Measurements from ENCODE around the gene GLRX. TPM values are rescaled to one million over a fixed set of nuclear protein-coding genes. Genes with fewer than 3 reads are reported as not detected.
A peak's percentile ranks its signal among the peaks of the same experiment; 100 is the strongest.
"Not testable (repeated sequence)": the region's sequence is repeated elsewhere in the genome, so short reads cannot be mapped to it uniquely, and the experiment has no call there.

GLRX gene
- total RNA-seq, 2 donors from 2014 or later = 32.0 to 51.9 TPM

GRCh38 chr5:95861221-95861863 lies 38.8 kb upstream of the GLRX start:
- Mint-ChIP-seq H3K27me3 (peaks cover 26% of the 10 kb centered on the region), H3K4me1 (peaks cover 15% of the 10 kb centered on the region), H3K36me3 (ENCODE audit: low read depth) (peaks cover 2% of the 10 kb centered on the region), H3K4me3 (no peak overlapping the region), H3K27ac (no peak overlapping the region)
- ATAC-seq = no peak
- DNase-seq = no peak
- H3K9me3 ChIP-seq (ENCODE audit: control insufficient read depth, low read length, poor library complexity, severe bottlenecking) = no peaks in the 10 kb centered on the region

- no peaks in the 10 kb centered on the region for H3K9me3 ChIP-seq (ENCODE audit: control insufficient read depth, low read length, poor library complexity, severe bottlenecking)
- Mint-ChIP-seq H3K36me3 (ENCODE audit: low read depth) (peaks cover 2% of the 10 kb centered on the region), H3K4me3 (peak overlapping the region; percentile 5), H3K27ac (peak overlapping the region; percentile 91), H3K27me3 (peaks cover 26% of the 10 kb centered on the region), H3K4me1 (peaks cover 15% of the 10 kb centered on the region)
- no peak for DNase-seq
- no peak for ATAC-seq
Observed at GRCh38 chr5:95859661-95860060, 37.1 kb upstream of the GLRX start.

GRCh38 chr5:95858661-95859595 lies 36.4 kb upstream of the GLRX start:
- ATAC-seq (peak; percentile 94), DNase-seq (peak; percentile 74 to 83 (median 75))
- H3K36me3 Mint-ChIP-seq (ENCODE audit: low read depth) = peaks cover 2% of the 10 kb centered on the region
- peaks cover 26% of the 10 kb centered on the region for H3K27me3 Mint-ChIP-seq
- H3K4me3 Mint-ChIP-seq = no peak overlapping the region
- peak overlapping the region; percentile 91 for H3K27ac Mint-ChIP-seq
- no peaks in the 10 kb centered on the region for H3K9me3 ChIP-seq (ENCODE audit: control insufficient read depth, low read length, poor library complexity, severe bottlenecking)
- peaks cover 15% of the 10 kb centered on the region for H3K4me1 Mint-ChIP-seq

- Mint-ChIP-seq H3K36me3 (ENCODE audit: low read depth) (peaks cover 2% of the 10 kb centered on the region), H3K27me3 (peaks cover 27% of the 10 kb centered on the region), H3K4me3 (no peak overlapping the region), H3K4me1 (peaks cover 15% of the 10 kb centered on the region), H3K27ac (no peak overlapping the region)
- ATAC-seq = no peak
- H3K9me3 ChIP-seq (ENCODE audit: control insufficient read depth, low read length, poor library complexity, severe bottlenecking) = no peaks in the 10 kb centered on the region
- no peak for DNase-seq
Observed at GRCh38 chr5:95858023-95858461, 35.5 kb upstream of the GLRX start.

- H3K9me3 ChIP-seq (ENCODE audit: control insufficient read depth, low read length, poor library complexity, severe bottlenecking) = no peaks in the 10 kb centered on the region
- ATAC-seq (no peak), DNase-seq (no peak)
- H3K4me3 Mint-ChIP-seq = no peak overlapping the region
- H3K4me1 Mint-ChIP-seq = peaks cover 8% of the 10 kb centered on the region
- H3K27ac Mint-ChIP-seq = no peak overlapping the region
- peaks cover 3% of the 10 kb centered on the region for H3K36me3 Mint-ChIP-seq (ENCODE audit: low read depth)
- peaks cover 25% of the 10 kb centered on the region for H3K27me3 Mint-ChIP-seq
Observed at GRCh38 chr5:95857185-95857945, 34.8 kb upstream of the GLRX start.

- peaks cover 18% of the 10 kb centered on the region for H3K27me3 Mint-ChIP-seq
- no peak for ATAC-seq
- no peaks in the 10 kb centered on the region for H3K9me3 ChIP-seq (ENCODE audit: control insufficient read depth, low read length, poor library complexity, severe bottlenecking)
- peaks cover 2% of the 10 kb centered on the region for H3K4me1 Mint-ChIP-seq
- no peak for DNase-seq
- H3K27ac Mint-ChIP-seq = no peak overlapping the region
- no peak overlapping the region for H3K4me3 Mint-ChIP-seq
- peaks cover 2% of the 10 kb centered on the region for H3K36me3 Mint-ChIP-seq (ENCODE audit: low read depth)
Observed at GRCh38 chr5:95856501-95856981, 34.0 kb upstream of the GLRX start.

- Mint-ChIP-seq H3K27ac (no peak overlapping the region), H3K36me3 (ENCODE audit: low read depth) (peaks cover 2% of the 10 kb centered on the region), H3K4me1 (no peaks in the 10 kb centered on the region), H3K27me3 (peaks cover 11% of the 10 kb centered on the region), H3K4me3 (no peak overlapping the region)
- H3K9me3 ChIP-seq (ENCODE audit: control insufficient read depth, low read length, poor library complexity, severe bottlenecking) = no peaks in the 10 kb centered on the region
- ATAC-seq (no peak), DNase-seq (no peak)
Observed at GRCh38 chr5:95853490-95853889, 31.0 kb upstream of the GLRX start.

GRCh38 chr5:95852567-95852966 lies 30.0 kb upstream of the GLRX start:
- H3K27me3 Mint-ChIP-seq = peaks cover 11% of the 10 kb centered on the region
- no peak overlapping the region for H3K27ac Mint-ChIP-seq
- DNase-seq (no peak), ATAC-seq (no peak)
- no peaks in the 10 kb centered on the region for H3K9me3 ChIP-seq (ENCODE audit: control insufficient read depth, low read length, poor library complexity, severe bottlenecking)
- no peaks in the 10 kb centered on the region for H3K4me1 Mint-ChIP-seq
- no peak overlapping the region for H3K4me3 Mint-ChIP-seq
- peaks cover 2% of the 10 kb centered on the region for H3K36me3 Mint-ChIP-seq (ENCODE audit: low read depth)

GRCh38 chr5:95851141-95851540 lies 28.6 kb upstream of the GLRX start:
- not testable (repeated sequence) for H3K27ac Mint-ChIP-seq; H3K27me3 Mint-ChIP-seq; ATAC-seq; H3K4me1 Mint-ChIP-seq; DNase-seq; H3K4me3 Mint-ChIP-seq; H3K36me3 Mint-ChIP-seq (ENCODE audit: low read depth); H3K9me3 ChIP-seq (ENCODE audit: control insufficient read depth, low read length, poor library complexity, severe bottlenecking)

GRCh38 chr5:95850391-95850894 lies 27.9 kb upstream of the GLRX start:
- DNase-seq (no peak), ATAC-seq (no peak)
- Mint-ChIP-seq H3K4me1 (peaks cover 2% of the 10 kb centered on the region), H3K27ac (no peak overlapping the region), H3K36me3 (ENCODE audit: low read depth) (peaks cover 2% of the 10 kb centered on the region), H3K27me3 (peaks cover 6% of the 10 kb centered on the region), H3K4me3 (no peak overlapping the region)
- H3K9me3 ChIP-seq (ENCODE audit: control insufficient read depth, low read length, poor library complexity, severe bottlenecking) = no peaks in the 10 kb centered on the region

- no peaks in the 10 kb centered on the region for H3K9me3 ChIP-seq (ENCODE audit: control insufficient read depth, low read length, poor library complexity, severe bottlenecking)
- Mint-ChIP-seq H3K36me3 (ENCODE audit: low read depth) (peaks cover 2% of the 10 kb centered on the region), H3K4me1 (peaks cover 2% of the 10 kb centered on the region), H3K27me3 (peaks cover 6% of the 10 kb centered on the region), H3K4me3 (no peak overlapping the region), H3K27ac (no peak overlapping the region)
- DNase-seq (no peak), ATAC-seq (no peak)
Observed at GRCh38 chr5:95848701-95849100, 26.2 kb upstream of the GLRX start.

GRCh38 chr5:95847261-95847592 lies 24.7 kb upstream of the GLRX start:
- H3K36me3 Mint-ChIP-seq (ENCODE audit: low read depth) = no peaks in the 10 kb centered on the region
- no peak overlapping the region for H3K27ac Mint-ChIP-seq
- no peaks in the 10 kb centered on the region for H3K27me3 Mint-ChIP-seq
- peaks cover 12% of the 10 kb centered on the region for H3K4me1 Mint-ChIP-seq
- no peak overlapping the region for H3K4me3 Mint-ChIP-seq
- H3K9me3 ChIP-seq (ENCODE audit: control insufficient read depth, low read length, poor library complexity, severe bottlenecking) = no peaks in the 10 kb centered on the region
- no peak for ATAC-seq
- no peak for DNase-seq

All from T-helper 17 cell (primary cell).